Measurements from ENCODE around the gene FURIN.

DNA sequence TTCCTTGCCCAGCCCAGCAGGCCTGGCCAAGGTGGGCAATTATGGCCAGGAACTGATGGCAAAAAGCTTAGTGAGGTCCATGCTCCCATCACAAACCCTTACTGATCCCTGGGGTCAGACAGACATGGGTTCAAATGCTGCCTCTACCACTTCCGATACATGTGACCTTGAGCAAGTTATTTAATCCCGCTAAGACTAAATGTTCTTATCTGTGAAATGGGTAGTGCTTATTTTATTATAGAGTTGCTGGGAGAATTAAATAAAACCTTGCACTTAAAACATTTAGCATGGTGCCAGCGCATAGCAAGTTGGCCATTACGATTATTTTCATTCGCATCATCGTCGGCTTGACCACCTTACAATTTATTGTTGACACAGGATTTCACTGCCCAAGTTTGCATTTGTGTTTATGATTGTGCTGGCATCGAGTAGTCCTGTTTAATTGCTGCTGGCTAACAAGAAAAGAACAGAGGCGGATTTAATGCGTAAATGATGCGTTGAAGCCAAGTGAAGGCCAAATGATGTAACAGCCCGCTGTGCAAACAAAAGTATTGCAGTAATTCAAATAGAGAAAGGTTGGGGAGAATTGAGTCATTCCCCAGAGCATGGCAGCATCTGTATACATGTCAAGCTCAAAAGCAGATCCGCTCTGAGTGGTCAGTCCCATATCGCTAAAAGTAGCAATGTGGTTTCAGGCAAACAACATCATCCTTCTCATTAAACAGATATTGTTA, 7.3 kb upstream of the FURIN start:
- TF ChIP-seq, protein P1, sequence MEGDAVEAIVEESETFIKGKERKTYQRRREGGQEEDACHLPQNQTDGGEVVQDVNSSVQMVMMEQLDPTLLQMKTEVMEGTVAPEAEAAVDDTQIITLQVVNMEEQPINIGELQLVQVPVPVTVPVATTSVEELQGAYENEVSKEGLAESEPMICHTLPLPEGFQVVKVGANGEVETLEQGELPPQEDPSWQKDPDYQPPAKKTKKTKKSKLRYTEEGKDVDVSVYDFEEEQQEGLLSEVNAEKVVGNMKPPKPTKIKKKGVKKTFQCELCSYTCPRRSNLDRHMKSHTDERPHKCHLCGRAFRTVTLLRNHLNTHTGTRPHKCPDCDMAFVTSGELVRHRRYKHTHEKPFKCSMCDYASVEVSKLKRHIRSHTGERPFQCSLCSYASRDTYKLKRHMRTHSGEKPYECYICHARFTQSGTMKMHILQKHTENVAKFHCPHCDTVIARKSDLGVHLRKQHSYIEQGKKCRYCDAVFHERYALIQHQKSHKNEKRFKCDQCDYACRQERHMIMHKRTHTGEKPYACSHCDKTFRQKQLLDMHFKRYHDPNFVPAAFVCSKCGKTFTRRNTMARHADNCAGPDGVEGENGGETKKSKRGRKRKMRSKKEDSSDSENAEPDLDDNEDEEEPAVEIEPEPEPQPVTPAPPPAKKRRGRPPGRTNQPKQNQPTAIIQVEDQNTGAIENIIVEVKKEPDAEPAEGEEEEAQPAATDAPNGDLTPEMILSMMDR (IDR thresholded peaks at IDR 0.05; ENCODE audit: low read length): no peak
- TF ChIP-seq EZH2 (optimal IDR thresholded peaks at IDR 0.05; ENCODE audit: low read depth, low read length) (no peak), EZH2phosphoT487 (IDR thresholded peaks at IDR 0.05; ENCODE audit: low read length) (no peak)

Data from MM.1S (cell line).